Measurements from ENCODE around the gene TTC21A. TPM values are rescaled to one million over a fixed set of nuclear protein-coding genes. Genes with fewer than 3 reads are reported as not detected.

Gene TTC21A
- total RNA-seq, 1 donor from 2014 or later: 7.8 TPM

DNA sequence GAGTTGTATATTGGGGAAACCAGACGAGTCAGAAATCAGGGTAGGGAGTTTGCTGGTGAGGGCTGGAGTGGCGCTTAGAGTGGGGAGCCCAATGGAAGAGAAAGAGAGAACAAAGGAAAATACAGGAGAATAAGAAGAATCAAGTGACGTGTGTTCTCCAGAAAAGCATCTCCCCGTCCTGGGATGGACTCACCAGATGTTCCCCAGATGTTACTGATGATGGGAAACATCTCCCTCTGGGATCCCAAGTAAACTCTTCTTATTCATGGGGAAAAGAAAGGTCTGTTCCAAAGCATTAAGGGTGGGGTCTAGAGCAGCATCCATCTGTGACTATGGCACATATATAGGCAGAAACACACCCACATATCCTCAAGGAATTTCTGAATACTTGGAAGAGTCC lies 48.9 kb downstream of the TTC21A start:
- H3K27me3 Mint-ChIP-seq (ENCODE audit: unreplicated experiment): peaks cover 13% of the 10 kb centered on the region
- peaks cover 8% of the 10 kb centered on the region for H3K9me3 Mint-ChIP-seq (ENCODE audit: unreplicated experiment)
- no peak overlapping the region for H3K27ac Mint-ChIP-seq (ENCODE audit: unreplicated experiment)
- H3K36me3 Mint-ChIP-seq (ENCODE audit: unreplicated experiment): no peaks in the 10 kb centered on the region
- TF ChIP-seq CTCF (IDR thresholded peaks at IDR 0.05; ENCODE audit: partially characterized antibody, unreplicated experiment): no peak
- peaks cover 23% of the 10 kb centered on the region for H3K4me1 Mint-ChIP-seq (ENCODE audit: low read depth, unreplicated experiment)
- no peak for DNase-seq
- H3K4me3 Mint-ChIP-seq (ENCODE audit: unreplicated experiment): no peak overlapping the region

- peaks cover 8% of the 10 kb centered on the region for H3K27me3 Mint-ChIP-seq (ENCODE audit: unreplicated experiment)
Observed at GRCh38 chr3:39157359-39157758, 49.9 kb downstream of the TTC21A start.

DNA sequence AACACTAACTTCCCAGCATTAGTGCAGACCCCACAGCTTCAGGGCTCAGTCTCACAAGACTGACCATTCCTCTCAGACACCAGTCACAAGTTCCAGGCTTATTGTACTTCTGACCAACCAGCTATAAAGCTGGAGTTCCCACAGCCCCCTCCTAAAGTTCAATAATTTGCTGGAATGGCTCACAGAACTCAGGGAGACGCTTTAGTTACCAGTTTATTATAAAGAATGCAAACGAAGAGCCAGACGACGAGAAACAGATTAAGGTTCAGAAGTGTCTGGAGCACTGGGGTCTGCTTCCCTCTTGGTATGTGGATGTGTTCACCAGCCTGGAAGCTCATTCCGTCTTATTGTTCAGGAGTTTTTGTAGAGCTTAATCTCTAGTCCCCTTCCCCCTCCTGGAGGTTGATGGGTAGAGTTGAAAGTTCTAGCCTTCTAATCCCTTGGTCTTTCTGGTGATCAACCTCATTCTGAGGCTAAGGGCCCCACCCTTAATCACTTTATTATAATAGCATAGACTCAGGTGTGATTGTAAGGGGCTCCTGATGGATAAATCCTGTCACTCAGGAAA lies 50.8 kb downstream of the TTC21A start:
- Mint-ChIP-seq H3K27ac (ENCODE audit: unreplicated experiment) (no peak overlapping the region), H3K4me3 (ENCODE audit: unreplicated experiment) (no peak overlapping the region), H3K4me1 (ENCODE audit: low read depth, unreplicated experiment) (peaks cover 12% of the 10 kb centered on the region), H3K36me3 (ENCODE audit: unreplicated experiment) (no peaks in the 10 kb centered on the region), H3K27me3 (ENCODE audit: unreplicated experiment) (peaks cover 6% of the 10 kb centered on the region), H3K9me3 (ENCODE audit: unreplicated experiment) (peaks cover 2% of the 10 kb centered on the region)
- DNase-seq: no peak
- TF ChIP-seq CTCF (IDR thresholded peaks at IDR 0.05; ENCODE audit: partially characterized antibody, unreplicated experiment): no peak

More at GRCh38 chr3:39157359-39157758, 49.9 kb downstream of the TTC21A start:
- Mint-ChIP-seq H3K4me1 (ENCODE audit: low read depth, unreplicated experiment) (peaks cover 15% of the 10 kb centered on the region), H3K4me3 (ENCODE audit: unreplicated experiment) (no peak overlapping the region), H3K27ac (ENCODE audit: unreplicated experiment) (no peak overlapping the region), H3K9me3 (ENCODE audit: unreplicated experiment) (peaks cover 3% of the 10 kb centered on the region), H3K36me3 (ENCODE audit: unreplicated experiment) (no peaks in the 10 kb centered on the region)
- no peak for DNase-seq
- no peak for TF ChIP-seq CTCF (IDR thresholded peaks at IDR 0.05; ENCODE audit: partially characterized antibody, unreplicated experiment)

GRCh38 chr3:39164414-39164813 lies 56.9 kb downstream of the TTC21A start:
- no peak overlapping the region for H3K4me3 Mint-ChIP-seq (ENCODE audit: unreplicated experiment)
- no peaks in the 10 kb centered on the region for H3K36me3 Mint-ChIP-seq (ENCODE audit: unreplicated experiment)
- TF ChIP-seq CTCF (IDR thresholded peaks at IDR 0.05; ENCODE audit: partially characterized antibody, unreplicated experiment): no peak
- H3K4me1 Mint-ChIP-seq (ENCODE audit: low read depth, unreplicated experiment): no peaks in the 10 kb centered on the region
- DNase-seq: no peak
- H3K27me3 Mint-ChIP-seq (ENCODE audit: unreplicated experiment): no peaks in the 10 kb centered on the region
- H3K27ac Mint-ChIP-seq (ENCODE audit: unreplicated experiment): no peak overlapping the region
- H3K9me3 Mint-ChIP-seq (ENCODE audit: unreplicated experiment): no peaks in the 10 kb centered on the region

GRCh38 chr3:39165518-39165917 lies 58.0 kb downstream of the TTC21A start:
- no peak for DNase-seq
- Mint-ChIP-seq H3K36me3 (ENCODE audit: unreplicated experiment) (no peaks in the 10 kb centered on the region), H3K4me1 (ENCODE audit: low read depth, unreplicated experiment) (no peaks in the 10 kb centered on the region), H3K9me3 (ENCODE audit: unreplicated experiment) (no peaks in the 10 kb centered on the region), H3K4me3 (ENCODE audit: unreplicated experiment) (no peak overlapping the region), H3K27me3 (ENCODE audit: unreplicated experiment) (no peaks in the 10 kb centered on the region), H3K27ac (ENCODE audit: unreplicated experiment) (no peak overlapping the region)
- TF ChIP-seq CTCF (IDR thresholded peaks at IDR 0.05; ENCODE audit: partially characterized antibody, unreplicated experiment): no peak
